Measurements from ENCODE around the gene XAB2.

Gene XAB2
- total RNA-seq: 91.6 to 115 (median 110) reads per million in 3 donors

DNA sequence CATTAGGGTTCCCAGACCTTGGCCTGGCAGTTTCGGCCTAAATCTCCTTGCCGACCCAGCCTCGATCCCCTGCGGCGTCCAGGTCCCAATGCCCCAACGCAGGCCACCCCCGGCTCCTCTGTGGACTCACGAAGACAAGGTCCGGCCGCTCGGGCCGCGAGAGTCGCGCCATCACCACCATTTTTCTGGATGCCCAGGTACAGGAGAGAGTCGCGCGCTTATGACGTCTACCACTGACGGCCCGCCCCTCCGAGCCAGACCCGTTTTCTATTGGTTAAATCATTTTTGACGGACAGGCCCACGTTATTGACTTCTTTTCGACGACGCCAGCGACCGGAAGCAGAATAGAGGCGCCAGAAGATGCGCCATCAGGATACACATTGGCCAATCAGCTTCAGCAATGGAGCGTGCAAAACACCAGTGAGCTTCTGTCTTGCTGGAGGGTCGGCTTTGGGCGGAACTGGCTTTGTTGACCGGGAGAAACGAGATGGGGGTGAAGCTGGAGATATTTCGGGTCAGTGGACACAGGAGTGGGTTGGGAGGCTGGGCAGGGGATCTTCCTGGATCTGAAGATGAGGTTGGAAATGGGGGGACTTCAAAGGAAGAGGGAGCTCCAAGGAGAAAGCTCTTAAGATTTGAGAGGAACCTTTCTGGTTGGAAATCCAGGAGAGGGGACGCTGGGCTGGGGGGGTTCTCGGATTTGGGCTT, at the start of gene XAB2, which contains the start of gene PET100:
Gene XAB2, minus strand, starts transcription at position 199 of the 708 bp plus-strand sequence. Its CDS starts 18 bp downstream, at position 181.
Gene PET100, plus strand, starts transcription at position 447 of the 708 bp plus-strand sequence. Its CDS starts 41 bp downstream, at position 488.
- Histone ChIP-seq H3K36me3 (ENCODE audit: control insufficient read depth, insufficient read depth, low read length) (peaks cover 25% of the 10 kb centered on the region), H3K9me3 (ENCODE audit: control insufficient read depth, low read length) (no peaks in the 10 kb centered on the region), H3K4me3 (ENCODE audit: insufficient read depth, low read depth, low read length, poor library complexity, severe bottlenecking) (peak within 1 kb of the TSS; percentile 98), H3K27me3 (replicated peaks; ENCODE audit: control insufficient read depth, insufficient read depth, low read length, poor library complexity, severe bottlenecking) (no peaks in the 10 kb centered on the region), H3K27ac (ENCODE audit: insufficient read depth, low read length, poor library complexity, severe bottlenecking) (peak within 1 kb of the TSS; percentile 93), H3K4me1 (ENCODE audit: control insufficient read depth, insufficient read depth, low read length, poor library complexity, severe bottlenecking) (peaks cover 25% of the 10 kb centered on the region)
- peak; percentile 92 to 95 (median 93) for DNase-seq

DNA sequence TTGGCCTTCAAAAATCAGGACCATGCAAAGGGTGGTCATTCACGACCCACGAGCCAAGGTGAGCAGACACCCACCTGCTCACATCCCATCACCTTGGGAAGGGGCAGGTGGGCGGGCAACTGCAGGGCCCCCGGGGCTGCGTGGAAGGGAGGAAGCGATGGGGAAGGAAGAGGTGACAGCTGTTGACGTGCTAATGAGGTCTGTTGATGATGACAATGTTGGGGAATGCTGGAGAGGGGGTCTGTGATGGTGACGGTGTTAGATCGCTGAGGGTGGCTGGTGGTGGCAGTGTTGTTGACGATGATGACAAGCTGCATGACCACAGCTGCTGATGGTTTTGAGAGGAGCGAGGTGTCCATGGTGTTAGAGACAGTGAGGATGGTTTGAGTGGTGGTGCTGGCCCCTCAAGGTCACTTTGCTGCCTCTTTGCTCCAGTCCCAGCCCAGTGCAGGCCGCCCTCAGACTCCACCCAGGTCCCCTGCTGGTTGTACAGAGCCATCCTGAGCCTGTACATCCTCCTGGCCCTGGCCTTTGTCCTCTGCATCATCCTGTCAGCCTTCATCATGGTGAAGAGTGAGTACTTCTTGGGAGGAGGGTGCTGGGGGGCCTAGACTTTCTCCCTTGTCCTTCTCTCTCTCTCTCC, 48.4 kb upstream of the XAB2 start:
- H3K9me3 ChIP-seq (ENCODE audit: control insufficient read depth, low read length): no peaks in the 10 kb centered on the region
- no peak overlapping the region for H3K27ac ChIP-seq (ENCODE audit: insufficient read depth, low read length, poor library complexity, severe bottlenecking)
- peaks cover 4% of the 10 kb centered on the region for H3K36me3 ChIP-seq (ENCODE audit: control insufficient read depth, insufficient read depth, low read length)
- DNase-seq: no peak
- no peaks in the 10 kb centered on the region for H3K27me3 ChIP-seq (replicated peaks; ENCODE audit: control insufficient read depth, insufficient read depth, low read length, poor library complexity, severe bottlenecking)
- H3K4me1 ChIP-seq (ENCODE audit: control insufficient read depth, insufficient read depth, low read length, poor library complexity, severe bottlenecking): peaks cover 37% of the 10 kb centered on the region
- no peak overlapping the region for H3K4me3 ChIP-seq (ENCODE audit: insufficient read depth, low read depth, low read length, poor library complexity, severe bottlenecking)

GRCh38 chr19:7676854-7677253, 47.5 kb upstream of the XAB2 start, which contains the start of gene MCEMP1:
TSS of gene MCEMP1 (plus strand) at chr19:7677090. CDS start at chr19:7677121, 31 bp downstream.
- Histone ChIP-seq H3K27me3 (replicated peaks; ENCODE audit: control insufficient read depth, insufficient read depth, low read length, poor library complexity, severe bottlenecking) (no peaks in the 10 kb centered on the region), H3K4me3 (ENCODE audit: insufficient read depth, low read depth, low read length, poor library complexity, severe bottlenecking) (no peak within 1 kb of the TSS), H3K4me1 (ENCODE audit: control insufficient read depth, insufficient read depth, low read length, poor library complexity, severe bottlenecking) (peaks cover 34% of the 10 kb centered on the region), H3K9me3 (ENCODE audit: control insufficient read depth, low read length) (no peaks in the 10 kb centered on the region), H3K27ac (ENCODE audit: insufficient read depth, low read length, poor library complexity, severe bottlenecking) (no peak within 1 kb of the TSS), H3K36me3 (ENCODE audit: control insufficient read depth, insufficient read depth, low read length) (no peaks in the 10 kb centered on the region)
- no peak for DNase-seq

DNA sequence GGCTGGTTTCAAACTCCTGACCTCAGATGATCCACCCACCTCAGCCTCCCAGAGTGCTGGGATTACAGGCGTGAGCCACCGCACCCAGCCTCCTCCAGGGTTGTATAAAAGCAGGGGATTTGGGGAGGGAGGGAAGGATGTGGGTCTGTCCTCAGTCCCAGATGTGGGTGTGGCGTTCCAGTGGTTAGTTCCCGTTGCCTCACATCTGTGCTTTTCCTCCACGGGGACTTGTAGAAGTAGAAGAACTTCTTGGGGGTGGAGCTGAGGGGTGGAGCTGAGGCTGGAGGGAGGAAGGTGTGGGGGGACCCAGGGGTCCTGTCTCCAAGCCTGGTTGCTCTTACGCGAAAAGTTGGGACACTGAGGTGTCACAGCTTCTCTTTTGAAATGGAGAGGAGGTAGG, 47.0 kb upstream of the XAB2 start:
- no peak overlapping the region for H3K4me3 ChIP-seq (ENCODE audit: insufficient read depth, low read depth, low read length, poor library complexity, severe bottlenecking)
- H3K27ac ChIP-seq (ENCODE audit: insufficient read depth, low read length, poor library complexity, severe bottlenecking): no peak overlapping the region
- H3K9me3 ChIP-seq (ENCODE audit: control insufficient read depth, low read length): no peaks in the 10 kb centered on the region
- H3K4me1 ChIP-seq (ENCODE audit: control insufficient read depth, insufficient read depth, low read length, poor library complexity, severe bottlenecking): peaks cover 29% of the 10 kb centered on the region
- DNase-seq: no peak
- H3K27me3 ChIP-seq (replicated peaks; ENCODE audit: control insufficient read depth, insufficient read depth, low read length, poor library complexity, severe bottlenecking): no peaks in the 10 kb centered on the region
- no peaks in the 10 kb centered on the region for H3K36me3 ChIP-seq (ENCODE audit: control insufficient read depth, insufficient read depth, low read length)

DNA sequence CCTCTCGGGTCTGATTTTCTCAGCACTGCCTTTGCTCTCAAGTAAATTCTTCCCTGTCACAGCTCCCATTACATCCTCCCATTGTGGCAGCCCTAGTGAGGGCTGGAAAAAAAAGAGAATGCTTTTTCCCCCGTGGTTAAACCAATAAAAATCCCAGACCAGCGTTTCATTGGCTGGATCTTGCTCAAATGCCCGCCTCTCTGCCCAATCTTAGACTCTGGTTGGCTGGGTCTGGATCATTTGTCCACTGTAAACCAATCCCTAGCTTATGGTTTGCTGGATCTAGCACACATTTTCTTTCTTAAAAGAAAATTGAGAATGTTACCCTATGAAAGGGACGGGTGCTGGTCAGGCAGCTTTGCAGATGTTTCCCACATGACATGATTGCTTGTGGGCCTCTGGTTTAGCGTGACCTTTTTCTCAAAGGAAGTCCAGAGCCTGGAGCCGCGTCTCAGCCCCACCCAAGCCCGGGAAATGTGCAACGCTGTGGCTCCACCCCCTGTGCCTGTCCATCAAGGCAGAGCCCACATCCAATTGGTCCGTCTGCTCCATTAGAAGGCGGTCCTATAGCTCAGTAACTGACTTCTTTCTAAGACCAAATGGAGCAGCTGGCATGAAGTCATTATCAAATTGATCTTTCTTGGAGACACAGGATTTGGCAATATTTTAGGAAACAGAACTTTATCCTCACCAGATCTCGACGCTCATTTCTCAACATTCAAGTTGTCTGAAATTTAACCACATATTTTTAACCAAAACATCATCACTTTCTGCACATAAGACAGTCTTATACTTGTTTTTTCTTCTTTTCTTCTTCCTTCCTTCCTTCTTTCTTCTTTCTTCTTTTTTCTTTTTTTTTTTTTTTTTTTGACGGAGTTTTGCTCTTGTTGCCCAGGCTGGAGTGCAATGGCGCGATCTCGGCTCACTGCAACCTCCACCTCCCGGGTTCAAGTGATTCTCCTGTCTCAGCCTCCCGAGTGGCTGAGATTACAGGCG, 45.0 kb upstream of the XAB2 start:
- peaks cover 3% of the 10 kb centered on the region for H3K27me3 ChIP-seq (replicated peaks; ENCODE audit: control insufficient read depth, insufficient read depth, low read length, poor library complexity, severe bottlenecking)
- DNase-seq: no peak

GRCh38 chr19:7672522-7672921, 43.2 kb upstream of the XAB2 start:
- DNase-seq: no peak
- Histone ChIP-seq H3K36me3 (ENCODE audit: control insufficient read depth, insufficient read depth, low read length) (no peaks in the 10 kb centered on the region), H3K4me1 (ENCODE audit: control insufficient read depth, insufficient read depth, low read length, poor library complexity, severe bottlenecking) (peaks cover 13% of the 10 kb centered on the region), H3K27ac (ENCODE audit: insufficient read depth, low read length, poor library complexity, severe bottlenecking) (no peak overlapping the region), H3K27me3 (replicated peaks; ENCODE audit: control insufficient read depth, insufficient read depth, low read length, poor library complexity, severe bottlenecking) (peaks cover 3% of the 10 kb centered on the region), H3K9me3 (ENCODE audit: control insufficient read depth, low read length) (no peaks in the 10 kb centered on the region), H3K4me3 (ENCODE audit: insufficient read depth, low read depth, low read length, poor library complexity, severe bottlenecking) (no peak overlapping the region)

More for the DNA sequence above, 45.0 kb upstream of the XAB2 start:
- Histone ChIP-seq H3K27ac (ENCODE audit: insufficient read depth, low read length, poor library complexity, severe bottlenecking) (no peak overlapping the region), H3K9me3 (ENCODE audit: control insufficient read depth, low read length) (no peaks in the 10 kb centered on the region), H3K4me1 (ENCODE audit: control insufficient read depth, insufficient read depth, low read length, poor library complexity, severe bottlenecking) (peaks cover 18% of the 10 kb centered on the region), H3K36me3 (ENCODE audit: control insufficient read depth, insufficient read depth, low read length) (no peaks in the 10 kb centered on the region), H3K4me3 (ENCODE audit: insufficient read depth, low read depth, low read length, poor library complexity, severe bottlenecking) (no peak overlapping the region)

DNA sequence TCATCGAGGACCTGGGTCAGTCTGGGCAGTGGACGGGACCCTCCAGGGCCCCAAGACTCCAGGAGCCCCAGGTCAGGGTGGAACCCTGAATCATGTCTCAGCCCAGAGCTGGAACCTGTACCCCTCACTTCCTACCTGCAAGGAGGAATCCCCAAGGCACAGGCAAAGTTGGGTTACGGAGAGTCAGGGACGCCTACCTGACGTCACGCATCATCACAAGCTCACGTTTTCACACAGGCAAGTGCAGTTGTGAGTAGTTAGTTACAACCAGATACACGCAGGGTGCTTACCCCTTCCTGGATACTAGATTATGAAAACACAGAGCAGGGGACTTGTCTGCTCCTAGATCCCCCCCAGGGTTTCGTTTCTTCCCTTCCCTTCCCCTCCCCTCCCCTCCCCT, 41.4 kb upstream of the XAB2 start:
- Histone ChIP-seq H3K27ac (ENCODE audit: insufficient read depth, low read length, poor library complexity, severe bottlenecking) (no peak overlapping the region), H3K4me3 (ENCODE audit: insufficient read depth, low read depth, low read length, poor library complexity, severe bottlenecking) (no peak overlapping the region), H3K27me3 (replicated peaks; ENCODE audit: control insufficient read depth, insufficient read depth, low read length, poor library complexity, severe bottlenecking) (peaks cover 3% of the 10 kb centered on the region), H3K9me3 (ENCODE audit: control insufficient read depth, low read length) (no peaks in the 10 kb centered on the region), H3K36me3 (ENCODE audit: control insufficient read depth, insufficient read depth, low read length) (no peaks in the 10 kb centered on the region), H3K4me1 (ENCODE audit: control insufficient read depth, insufficient read depth, low read length, poor library complexity, severe bottlenecking) (peaks cover 4% of the 10 kb centered on the region)
- DNase-seq: no peak

DNA sequence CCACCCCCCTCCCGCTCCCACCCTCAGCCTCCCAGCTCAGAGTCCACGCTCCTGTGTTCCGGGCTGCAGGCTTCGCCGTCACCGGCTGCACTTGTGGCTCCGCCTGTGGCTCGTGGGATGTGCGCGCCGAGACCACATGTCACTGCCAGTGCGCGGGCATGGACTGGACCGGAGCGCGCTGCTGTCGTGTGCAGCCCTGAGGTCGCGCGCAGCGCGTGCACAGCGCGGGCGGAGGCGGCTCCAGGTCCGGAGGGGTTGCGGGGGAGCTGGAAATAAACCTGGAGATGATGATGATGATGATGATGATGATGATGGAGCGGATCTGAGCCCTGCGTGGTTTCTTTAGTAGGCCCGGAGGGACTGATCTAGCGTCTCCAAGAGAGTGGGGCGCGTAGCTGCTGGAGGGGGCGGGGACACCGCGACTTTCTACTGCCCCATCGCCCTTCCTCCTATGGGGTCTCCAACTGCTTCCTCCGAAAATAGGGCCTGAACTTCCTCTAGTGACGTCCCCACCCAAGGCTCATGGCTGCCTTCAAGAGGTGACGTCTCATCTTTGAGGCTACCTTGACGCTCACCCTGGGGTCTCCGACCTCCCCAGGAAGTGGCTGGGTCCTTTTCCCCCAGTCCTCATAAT, 40.9 kb upstream of the XAB2 start:
- H3K4me1 ChIP-seq (ENCODE audit: control insufficient read depth, insufficient read depth, low read length, poor library complexity, severe bottlenecking): peaks cover 4% of the 10 kb centered on the region
- H3K4me3 ChIP-seq (ENCODE audit: insufficient read depth, low read depth, low read length, poor library complexity, severe bottlenecking): no peak overlapping the region
- peaks cover 3% of the 10 kb centered on the region for H3K27me3 ChIP-seq (replicated peaks; ENCODE audit: control insufficient read depth, insufficient read depth, low read length, poor library complexity, severe bottlenecking)
- DNase-seq: no peak
- no peaks in the 10 kb centered on the region for H3K36me3 ChIP-seq (ENCODE audit: control insufficient read depth, insufficient read depth, low read length)
- no peak overlapping the region for H3K27ac ChIP-seq (ENCODE audit: insufficient read depth, low read length, poor library complexity, severe bottlenecking)
- H3K9me3 ChIP-seq (ENCODE audit: control insufficient read depth, low read length): no peaks in the 10 kb centered on the region

GRCh38 chr19:7669641-7670040, 40.3 kb upstream of the XAB2 start:
- Histone ChIP-seq H3K36me3 (ENCODE audit: control insufficient read depth, insufficient read depth, low read length) (no peaks in the 10 kb centered on the region), H3K27ac (ENCODE audit: insufficient read depth, low read length, poor library complexity, severe bottlenecking) (no peak overlapping the region), H3K9me3 (ENCODE audit: control insufficient read depth, low read length) (no peaks in the 10 kb centered on the region), H3K27me3 (replicated peaks; ENCODE audit: control insufficient read depth, insufficient read depth, low read length, poor library complexity, severe bottlenecking) (peaks cover 3% of the 10 kb centered on the region), H3K4me1 (ENCODE audit: control insufficient read depth, insufficient read depth, low read length, poor library complexity, severe bottlenecking) (peaks cover 4% of the 10 kb centered on the region), H3K4me3 (ENCODE audit: insufficient read depth, low read depth, low read length, poor library complexity, severe bottlenecking) (no peak overlapping the region)
- no peak for DNase-seq

Measured in effector memory CD4-positive, alpha-beta T cell (primary cell).